Inflammatory macrophage treated with lipopolysaccharide for 1 hour (primary cell): ENCODE data around the gene IQCH.
A peak's percentile ranks its signal among the peaks of the same experiment; 100 is the strongest.
"Not testable (repeated sequence)": the region's sequence is repeated elsewhere in the genome, so short reads cannot be mapped to it uniquely, and the experiment has no call there.

Source experiments
- DNase-seq, 2 donors: peaks; one replicate each; pipeline ENCODE4 v3.0.0-alpha.2; 2020 to 2022

IQCH gene

GRCh38 chr15:67399925-67400324 lies 145.3 kb downstream of the IQCH start:
- DNase-seq = no peak

DNA sequence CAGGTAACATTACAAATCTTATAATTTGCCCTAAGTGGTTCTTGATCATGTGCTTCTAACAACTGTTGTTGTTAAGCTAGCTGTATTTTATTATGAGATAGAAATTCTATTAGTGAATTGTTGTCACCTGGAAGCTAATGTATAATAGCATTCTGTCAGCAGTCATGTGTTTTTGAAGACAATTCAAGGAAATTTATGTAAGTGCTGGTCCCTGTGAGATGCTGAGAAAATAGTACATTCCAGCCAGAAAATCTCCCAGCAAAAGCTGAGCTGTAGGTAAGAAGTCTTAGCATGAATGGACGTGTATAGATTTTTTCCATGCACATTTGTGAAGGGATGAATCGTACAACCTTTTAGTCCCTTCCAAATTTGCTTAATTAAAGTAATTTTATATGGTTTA lies 146.3 kb downstream of the IQCH start:
- DNase-seq = no peak

- no peak for DNase-seq
Observed at GRCh38 chr15:67401336-67401735, 146.8 kb downstream of the IQCH start.

GRCh38 chr15:67403428-67404154 lies 149.0 kb downstream of the IQCH start:
- DNase-seq = no peak

- no peak for DNase-seq
Observed at GRCh38 chr15:67405208-67406191, 150.9 kb downstream of the IQCH start.

DNA sequence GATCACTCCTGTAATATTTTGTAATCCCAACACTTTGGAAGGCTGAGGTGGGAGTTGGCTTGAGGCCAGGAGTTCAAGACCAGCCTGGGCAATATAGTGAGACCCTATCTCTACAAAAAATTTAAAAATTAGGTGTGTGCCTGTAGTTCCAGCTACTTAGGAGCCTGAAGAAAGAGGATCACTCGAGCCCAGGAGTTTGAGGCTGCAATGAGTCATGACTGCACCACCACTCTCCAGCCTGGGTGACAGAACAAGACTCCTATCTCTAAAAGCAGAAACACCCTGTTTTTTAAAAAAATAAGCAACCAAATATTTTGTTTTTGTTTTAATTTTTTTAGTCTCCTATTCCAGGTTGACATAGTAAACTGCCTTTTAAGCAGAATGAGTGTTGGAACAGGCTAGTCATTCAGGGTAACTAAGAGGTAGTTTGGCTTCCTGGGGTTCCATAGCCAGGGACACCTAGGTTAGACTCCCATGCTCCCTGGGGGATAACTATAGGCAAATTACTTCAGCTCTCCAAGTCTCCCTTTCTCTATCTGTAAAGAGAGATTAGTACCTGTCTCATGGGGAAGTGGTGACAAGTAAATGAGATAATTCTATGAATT lies 151.8 kb downstream of the IQCH start:
- no peak for DNase-seq

GRCh38 chr15:67407786-67408185 lies 153.2 kb downstream of the IQCH start:
- no peak for DNase-seq

DNA sequence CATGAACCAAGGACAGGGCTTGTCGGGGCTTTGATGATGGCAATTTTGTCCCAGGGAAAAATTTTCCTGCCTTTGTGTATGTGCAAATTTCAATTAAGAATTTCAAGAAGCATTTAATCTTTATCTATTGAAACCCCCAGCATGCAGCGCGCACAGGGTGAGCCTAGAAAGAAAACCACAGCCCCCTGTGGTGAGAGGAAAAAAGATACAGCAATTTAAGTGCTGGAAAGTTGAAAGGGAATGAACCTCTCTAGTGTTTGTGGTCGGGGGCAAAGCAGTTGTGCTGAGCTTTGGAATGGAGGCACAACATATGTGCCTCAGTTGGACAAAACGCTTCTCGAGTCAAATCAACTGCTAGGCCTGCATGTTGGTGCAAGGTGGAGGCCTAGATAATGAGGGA lies 154.6 kb downstream of the IQCH start:
- no peak for DNase-seq

GRCh38 chr15:67411486-67411885 lies 156.9 kb downstream of the IQCH start:
- no peak for DNase-seq

- no peak for DNase-seq
Observed at GRCh38 chr15:67413770-67414390, 159.3 kb downstream of the IQCH start.

GRCh38 chr15:67415181-67415580 lies 160.6 kb downstream of the IQCH start:
- DNase-seq = no peak

DNA sequence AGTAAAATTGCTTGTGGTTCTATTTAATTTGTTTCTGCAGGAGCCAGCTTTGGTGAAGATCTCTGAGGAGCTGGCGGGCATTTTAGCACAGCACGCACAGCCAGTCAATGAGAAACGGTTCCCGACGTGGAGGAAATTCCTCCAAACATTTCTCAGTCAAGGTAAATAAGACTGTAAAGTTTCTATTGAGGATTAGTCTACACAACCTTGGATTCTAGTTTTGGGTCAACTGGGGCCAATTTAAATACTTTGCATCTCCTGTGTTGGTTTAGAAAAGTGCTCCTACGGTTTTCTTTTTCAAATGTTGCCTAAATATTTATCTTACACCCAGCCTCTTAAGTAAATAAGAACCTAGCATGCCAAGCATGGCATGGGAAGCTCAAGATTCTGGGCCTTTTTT lies 162.3 kb downstream of the IQCH start:
- no peak for DNase-seq

GRCh38 chr15:67419705-67420104 lies 165.1 kb downstream of the IQCH start:
- no peak for DNase-seq

DNA sequence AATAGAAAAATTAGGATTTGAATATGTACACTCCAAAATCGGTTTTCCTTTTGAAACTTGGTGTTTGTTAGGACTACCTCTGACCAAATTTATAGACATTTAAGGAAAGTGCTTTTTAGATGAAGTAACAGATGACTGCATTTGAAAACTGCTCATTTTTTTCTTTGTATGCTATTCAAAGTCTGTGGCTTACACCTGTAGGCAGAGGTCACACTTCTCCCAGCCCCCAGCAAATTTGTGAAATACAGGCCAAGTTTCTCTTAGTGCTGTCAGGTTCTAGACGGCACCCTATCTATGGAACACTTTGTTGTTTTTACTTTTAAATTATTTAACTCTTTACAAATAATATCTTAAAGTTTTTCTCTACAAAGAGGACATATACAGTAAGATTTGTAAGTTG lies 165.6 kb downstream of the IQCH start:
- no peak for DNase-seq

- DNase-seq = no peak
Observed at GRCh38 chr15:67421105-67421504, 166.5 kb downstream of the IQCH start.

DNA sequence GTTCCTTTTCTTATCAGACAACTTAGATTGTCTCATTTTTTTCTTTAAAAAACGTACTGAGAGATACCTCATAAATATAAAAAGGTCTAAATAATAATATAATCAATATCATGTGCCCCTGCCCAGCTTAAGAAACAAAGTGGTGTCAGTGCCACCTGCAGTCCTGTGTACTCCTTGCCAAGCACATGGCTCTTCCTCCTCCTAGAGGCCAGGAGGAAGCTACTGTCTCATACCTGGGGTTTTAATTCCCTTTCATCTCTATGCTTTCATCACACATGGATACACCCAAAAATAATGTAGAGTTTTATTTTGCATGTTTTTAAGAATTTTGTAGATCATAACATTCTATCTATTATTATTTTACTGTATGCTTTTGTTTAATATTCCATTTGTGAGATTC lies 167.7 kb downstream of the IQCH start:
- DNase-seq = no peak

- peak; percentile 11 to 70 for DNase-seq
Observed at GRCh38 chr15:67433495-67434099, 179.0 kb downstream of the IQCH start.

GRCh38 chr15:67436351-67437250 lies 182.0 kb downstream of the IQCH start:
- DNase-seq = not testable (repeated sequence)

DNA sequence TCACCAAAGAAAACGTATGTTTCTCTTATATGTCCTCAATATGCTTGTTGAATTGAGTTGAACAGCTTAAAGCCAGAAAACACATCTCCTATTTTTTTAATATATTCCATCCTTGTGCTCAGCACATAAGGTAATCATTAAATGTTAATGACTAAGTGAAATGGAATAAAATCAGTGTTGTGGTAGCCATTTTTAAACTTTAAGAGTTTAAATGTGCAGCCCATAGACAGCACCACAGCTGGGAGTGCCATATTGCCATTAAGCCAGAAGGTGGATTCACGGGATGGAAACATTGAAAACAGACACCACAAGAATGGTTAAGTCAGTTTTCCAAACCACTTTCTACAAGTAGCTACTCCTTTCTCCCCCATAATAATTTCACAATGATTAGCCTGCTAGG lies 189.5 kb downstream of the IQCH start:
- no peak for DNase-seq

GRCh38 chr15:67446449-67446848 lies 191.9 kb downstream of the IQCH start:
- DNase-seq = no peak

DNA sequence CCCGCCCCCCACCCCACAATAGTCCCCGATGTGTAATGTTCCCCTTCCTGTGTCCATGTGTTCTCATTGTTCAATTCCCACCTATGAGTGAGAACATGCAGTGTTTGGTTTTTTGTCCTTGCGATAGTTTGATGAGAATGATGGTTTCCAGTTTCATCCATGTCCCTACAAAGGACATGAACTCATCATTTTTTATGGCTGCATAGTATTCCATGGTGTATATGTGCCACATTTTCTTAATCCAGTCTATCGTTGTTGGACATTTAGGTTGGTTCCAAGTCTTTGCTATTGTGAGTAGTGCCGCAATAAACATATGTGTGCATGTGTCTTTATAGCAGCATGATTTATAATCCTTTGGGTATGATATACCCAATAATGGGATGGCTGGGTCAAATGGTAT lies 193.8 kb downstream of the IQCH start:
- DNase-seq = not testable (repeated sequence)

- DNase-seq = not testable (repeated sequence)
Observed at GRCh38 chr15:67453703-67454102, 199.1 kb downstream of the IQCH start.
